HepG2 (cell line): ENCODE measurements around the gene URI1. TPM values are rescaled to one million over a fixed set of nuclear protein-coding genes. Genes with fewer than 3 reads are reported as not detected.

Experiments used
- GABPB1 ChIP-seq: IDR thresholded peaks from 2 replicates; pipeline ENCODE4 v1.6.1; 2016; ENCODE audit warnings: mild to moderate bottlenecking, missing genetic modification reagents, moderate library complexity, missing compliant biosample characterization
- GZF1 ChIP-seq: sonication (generic); formaldehyde crosslinking; IDR thresholded peaks from 2 replicates; pipeline ENCODE4 v1.5.1; 2020; ENCODE audit warnings: mild to moderate bottlenecking, missing genetic modification reagents
- HDAC1 ChIP-seq: sonication (generic); formaldehyde crosslinking; IDR thresholded peaks from 2 replicates; pipeline ENCODE4 v1.5.1; 2020; ENCODE audit warnings: mild to moderate bottlenecking, missing genetic modification reagents
- HOXA3 ChIP-seq: sonication (generic); formaldehyde crosslinking; IDR thresholded peaks from 2 replicates; pipeline ENCODE4 v1.5.0; 2020; ENCODE audit warnings: missing genetic modification reagents
- KDM5B ChIP-seq: sonication (generic); formaldehyde crosslinking; IDR thresholded peaks from 2 replicates; pipeline ENCODE4 v1.4.0; 2020; ENCODE audit warnings: missing genetic modification reagents, mild to moderate bottlenecking, borderline replicate concordance
- MAX ChIP-seq: IDR thresholded peaks from 2 replicates; pipeline ENCODE4 v1.6.1; 2012; ENCODE audit warnings: inconsistent platforms
- MLLT10 ChIP-seq: sonication (generic); formaldehyde crosslinking; IDR thresholded peaks from 2 replicates; pipeline ENCODE4 v1.4.0; 2020; ENCODE audit warnings: missing genetic modification reagents
- MXD3 ChIP-seq: IDR thresholded peaks from 2 replicates; pipeline ENCODE4 v1.6.1; 2016; ENCODE audit warnings: mild to moderate bottlenecking, missing biosample characterization, missing genetic modification reagents
- NKX3-1 ChIP-seq: sonication (generic); formaldehyde crosslinking; IDR thresholded peaks from 2 replicates; pipeline ENCODE4 v1.5.0; 2020; ENCODE audit warnings: missing genetic modification reagents
- RARA ChIP-seq: IDR thresholded peaks from 2 replicates; pipeline ENCODE4 v1.6.1; 2016; ENCODE audit warnings: missing genetic modification reagents, missing compliant biosample characterization
- REST ChIP-seq, 2 experiments: IDR thresholded peaks; 2 replicates each; pipeline ENCODE4 v1.6.1; 2011 to 2012; ENCODE audit warnings: low read length in 2 of 2, borderline replicate concordance in 1 of 2, low read depth in 1 of 2, mild to moderate bottlenecking in 1 of 2, moderate library complexity in 1 of 2
- SRSF9 ChIP-seq: fragments of 200-400 bp; formaldehyde crosslinking; IDR thresholded peaks from 2 replicates; pipeline ENCODE4 v1.6.1; 2018; ENCODE audit warnings: borderline replicate concordance, mild to moderate bottlenecking, low read depth, low read length; ENCODE audit not compliant: insufficient read depth, poor library complexity, severe bottlenecking
- ZBED4 ChIP-seq: sonication (generic); formaldehyde crosslinking; IDR thresholded peaks from 2 replicates; pipeline ENCODE4 v1.4.0; 2020; ENCODE audit warnings: missing genetic modification reagents, borderline replicate concordance
- ZFP36L1 ChIP-seq: sonication (generic); formaldehyde crosslinking; IDR thresholded peaks from 2 replicates; pipeline ENCODE4 v1.8.0; 2022; ENCODE audit warnings: mild to moderate bottlenecking, missing genetic modification reagents, moderate library complexity
- ZMAT5 ChIP-seq: sonication (generic); formaldehyde crosslinking; IDR thresholded peaks from 2 replicates; pipeline ENCODE4 v1.5.0; 2020; ENCODE audit warnings: mild to moderate bottlenecking, low read depth, missing genetic modification reagents, borderline replicate concordance
- ZNF263 ChIP-seq: sonication (generic); formaldehyde crosslinking; IDR thresholded peaks from 2 replicates; pipeline ENCODE4 v1.4.0; 2020; ENCODE audit warnings: missing genetic modification reagents
- ZNF383 ChIP-seq: sonication (generic); formaldehyde crosslinking; IDR thresholded peaks from 2 replicates; pipeline ENCODE4 v1.4.0; 2020; ENCODE audit warnings: missing genetic modification reagents, mild to moderate bottlenecking, borderline replicate concordance
- ZNF543 ChIP-seq: sonication (generic); formaldehyde crosslinking; IDR thresholded peaks from 2 replicates; pipeline ENCODE4 v1.4.0; 2020; ENCODE audit warnings: mild to moderate bottlenecking, missing genetic modification reagents
- ZNF772 ChIP-seq: sonication (generic); formaldehyde crosslinking; IDR thresholded peaks from 2 replicates; pipeline ENCODE4 v1.5.0; 2020; ENCODE audit warnings: mild to moderate bottlenecking, missing genetic modification reagents
- ZNF776 ChIP-seq: sonication (generic); formaldehyde crosslinking; IDR thresholded peaks from 2 replicates; pipeline ENCODE4 v1.4.0; 2020; ENCODE audit warnings: mild to moderate bottlenecking, missing genetic modification reagents
- polyA plus RNA-seq, 8 experiments: library from polyadenylated mRNA; depleted of rRNA in 3 of 8; stranded (reverse) in 7 of 8; unstranded in 1 of 8; fragments of >200 nt; fragmentation: Illumina TruSeq in 4 of 8; extraction: Trizol in 4 of 8; gene quantifications; 2 replicates each; pipeline versions ENCODE4 v1.2.1 to v1.2.3, GENCODE V29; 2011 to 2016; ENCODE audit warnings: low read depth in 4 of 8, missing spikeins in 1 of 8, mixed read lengths in 1 of 8; ENCODE audit not compliant: insufficient read depth in 1 of 8
- total RNA-seq, 5 experiments: library from RNA; depleted of rRNA; stranded (reverse); fragments of >200 nt; fragmentation: Illumina TruSeq; extraction: Trizol; gene quantifications; 2 replicates each; pipeline ENCODE4 v1.2.3, GENCODE V29; 2016; ENCODE audit warnings: low read depth in 1 of 5

Gene URI1
- total and polyA plus RNA-seq, 2 of the 13 experiments (the other 11 are each of a cell fraction or from before 2014, with no cell fraction given) = 43.6 to 67.9 TPM

GRCh38 chr19:29942404-29943261, 594 bp downstream of the URI1 start (continued):
- TF ChIP-seq GZF1 (CRISPR knock-in tag) (no peak), GABPB1 (peak; percentile 85), ZNF772 (CRISPR knock-in tag) (no peak), ZNF263 (CRISPR knock-in tag) (0 out of 2 replicates have a peak, but pooled peaks have one; percentile 17), HDAC1 (CRISPR knock-in tag) (peak; percentile 83), SRSF9 (no peak), RARA (CRISPR knock-in tag) (0 out of 2 replicates have a peak, but pooled peaks have one; percentile 7), NKX3-1 (CRISPR knock-in tag) (0 out of 2 replicates have a peak, but pooled peaks have one; percentile 47), ZNF383 (CRISPR knock-in tag) (no peak), HOXA3 (no peak), MLLT10 (CRISPR knock-in tag) (no peak), ZMAT5 (CRISPR knock-in tag) (no peak), MXD3 (peak; percentile 25; the same call in 1 of the 2 replicates), ZNF776 (peak; percentile 50; the same call in 1 of the 2 replicates), KDM5B (peak; percentile 65), ZBED4 (CRISPR knock-in tag) (0 out of 2 replicates have a peak, but pooled peaks have one; percentile 37), MAX (peak; percentile 84), REST (IDR thresholded peaks at IDR 0.05; ENCODE audit: borderline replicate concordance in 1 of 2, low read depth in 1 of 2, low read length in 2 of 2) (peak in 1 of 2 experiments; percentile 20; a peak in 1 of 4 replicates), ZFP36L1 (CRISPR knock-in tag) (0 out of 2 replicates have a peak, but pooled peaks have one; percentile 50), ZNF543 (CRISPR knock-in tag) (peak; percentile 53; the same call in 1 of the 2 replicates)
